Measurements from ENCODE around the gene YAP1. TPM values are rescaled to one million over a fixed set of nuclear protein-coding genes. Genes with fewer than 3 reads are reported as not detected.
A peak's percentile ranks its signal among the peaks of the same experiment; 100 is the strongest.

YAP1 gene
- 306 TPM for total RNA-seq (ENCODE audit: insufficient read depth, low replicate concordance)

DNA sequence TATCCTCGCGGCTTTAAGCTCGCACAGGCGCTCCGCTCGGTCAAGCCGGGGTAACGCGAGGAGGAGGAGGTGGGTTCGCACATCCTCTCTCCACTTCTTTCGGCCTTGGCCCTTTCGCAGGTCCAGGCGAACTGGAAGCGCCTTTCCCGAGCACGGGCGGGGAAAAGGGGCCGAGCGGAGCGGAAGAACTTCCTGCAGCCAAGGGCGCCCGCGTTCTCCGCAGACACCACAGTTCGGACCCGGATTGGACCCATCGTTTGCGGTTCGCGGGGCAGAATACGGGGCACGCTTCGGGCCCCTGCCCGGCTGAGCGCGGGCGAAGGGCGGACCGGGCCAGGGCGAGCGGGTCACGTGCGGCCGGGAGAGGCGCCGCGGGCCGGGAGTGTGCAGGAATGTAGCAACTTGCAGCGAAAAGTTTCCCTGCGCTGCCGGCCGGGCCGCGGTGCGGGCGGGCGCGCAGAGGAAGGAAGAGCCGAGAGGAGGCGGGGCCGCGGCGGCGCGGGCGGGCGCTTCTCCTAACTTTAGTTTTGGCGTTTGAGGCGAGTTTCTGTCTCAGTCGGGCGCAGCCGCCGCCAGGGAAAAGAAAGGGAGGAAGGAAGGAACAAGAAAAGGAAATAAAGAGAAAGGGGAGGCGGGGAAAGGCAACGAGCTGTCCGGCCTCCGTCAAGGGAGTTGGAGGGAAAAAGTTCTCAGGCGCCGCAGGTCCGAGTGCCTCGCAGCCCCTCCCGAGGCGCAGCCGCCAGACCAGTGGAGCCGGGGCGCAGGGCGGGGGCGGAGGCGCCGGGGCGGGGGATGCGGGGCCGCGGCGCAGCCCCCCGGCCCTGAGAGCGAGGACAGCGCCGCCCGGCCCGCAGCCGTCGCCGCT lies at the start of gene YAP1:
YAP1 (plus strand) TSS at position 552 of the 865 bp plus-strand sequence. CDS start 402 bp downstream, outside the sequence.
- DNase-seq (ENCODE audit: low spot score), result peak; percentile 95

DNA sequence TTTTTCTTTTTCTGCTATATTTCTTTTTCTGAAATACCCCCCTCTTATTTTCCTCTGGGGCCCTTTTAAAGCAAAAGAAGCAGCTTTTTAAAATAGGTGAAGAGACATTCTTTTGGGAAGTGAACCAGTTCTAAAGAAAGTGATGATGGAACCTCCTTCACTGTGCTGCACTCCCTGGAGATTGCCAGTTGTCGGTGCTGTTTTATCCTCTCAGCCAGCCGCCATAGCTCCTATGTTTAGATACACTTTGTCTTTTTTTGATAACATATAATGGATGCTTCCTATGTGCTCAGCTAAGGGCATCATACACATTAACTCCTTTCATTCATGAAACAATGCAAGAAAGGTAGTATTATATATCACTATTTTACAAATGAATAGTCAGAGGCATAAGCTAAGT lies 49.0 kb upstream of the YAP1 start:
- peak; percentile 30 for DNase-seq (ENCODE audit: low spot score)

DNA sequence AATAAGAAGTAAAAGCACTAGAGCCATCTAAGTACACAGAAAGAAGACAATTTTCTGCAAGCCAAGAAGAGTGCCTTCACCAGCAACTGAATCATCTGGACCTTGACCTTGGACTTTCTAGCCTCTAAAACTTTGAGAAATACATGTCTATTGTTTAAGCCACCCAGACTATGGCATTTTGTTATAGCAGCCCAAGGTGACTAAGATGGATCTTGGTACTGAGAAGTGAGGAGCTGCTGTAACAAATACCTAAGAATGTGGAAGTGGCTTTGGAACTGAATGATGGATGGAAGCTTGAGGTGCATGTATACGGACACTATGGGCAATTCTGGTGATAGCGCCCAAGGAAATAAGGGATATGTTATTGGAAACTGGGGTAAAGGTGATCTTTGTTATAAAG lies 48.1 kb upstream of the YAP1 start:
- DNase-seq (ENCODE audit: low spot score), result no peak

- DNase-seq (ENCODE audit: low spot score), result no peak
These were observed 45.9 kb upstream of the YAP1 start for GRCh38 chr11:102064316-102064715.

GRCh38 chr11:102070766-102071165 lies 39.5 kb upstream of the YAP1 start:
- no peak for DNase-seq (ENCODE audit: low spot score)

DNA sequence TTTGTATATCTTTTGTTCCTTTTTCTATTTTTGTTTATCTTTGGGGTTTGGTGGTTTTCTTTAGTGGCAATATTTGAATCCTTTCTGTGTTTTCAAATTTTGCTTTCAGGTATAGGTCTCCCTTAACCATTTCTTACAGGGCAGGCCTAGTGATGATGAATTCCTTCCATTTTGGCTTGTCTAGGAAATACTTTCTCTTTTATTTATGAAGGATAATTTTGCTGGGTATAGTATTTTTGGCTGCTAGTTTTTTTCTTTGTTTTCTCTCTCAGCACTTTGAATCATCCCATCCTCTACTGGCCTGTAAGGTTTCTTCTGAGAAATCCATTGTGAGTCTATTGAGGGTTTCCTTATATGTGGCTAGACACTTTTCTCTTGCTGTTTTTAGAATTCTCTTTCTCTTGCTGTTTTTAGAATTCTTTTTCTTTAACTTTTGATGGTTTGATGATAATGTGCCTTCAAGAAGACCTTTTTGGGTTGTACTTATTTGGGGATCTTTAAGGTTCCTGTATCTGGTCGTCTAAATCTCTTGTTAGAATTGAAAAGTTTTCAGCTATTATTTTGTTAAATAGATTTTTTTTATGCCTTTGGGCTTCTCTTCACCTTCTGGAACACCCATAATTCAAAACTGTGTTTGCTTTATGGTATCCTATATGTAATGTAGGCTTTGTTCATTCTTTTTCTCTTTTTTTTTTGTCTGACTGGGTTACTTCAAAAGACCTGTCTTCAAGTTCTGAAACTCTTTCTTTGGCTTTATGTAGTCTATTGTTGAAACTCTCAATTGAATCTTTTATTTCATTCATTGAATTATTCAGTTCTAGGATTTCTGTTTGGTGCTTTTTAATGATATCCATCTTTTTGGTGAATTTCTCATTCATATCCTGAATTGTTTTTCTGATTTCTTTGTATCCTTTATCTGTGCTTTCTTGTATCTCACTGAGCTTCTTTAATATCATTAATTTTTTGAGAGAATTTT lies 38.5 kb upstream of the YAP1 start:
- no peak for DNase-seq (ENCODE audit: low spot score)

GRCh38 chr11:102073253-102073652 lies 37.0 kb upstream of the YAP1 start:
- DNase-seq (ENCODE audit: low spot score), result no peak

DNA sequence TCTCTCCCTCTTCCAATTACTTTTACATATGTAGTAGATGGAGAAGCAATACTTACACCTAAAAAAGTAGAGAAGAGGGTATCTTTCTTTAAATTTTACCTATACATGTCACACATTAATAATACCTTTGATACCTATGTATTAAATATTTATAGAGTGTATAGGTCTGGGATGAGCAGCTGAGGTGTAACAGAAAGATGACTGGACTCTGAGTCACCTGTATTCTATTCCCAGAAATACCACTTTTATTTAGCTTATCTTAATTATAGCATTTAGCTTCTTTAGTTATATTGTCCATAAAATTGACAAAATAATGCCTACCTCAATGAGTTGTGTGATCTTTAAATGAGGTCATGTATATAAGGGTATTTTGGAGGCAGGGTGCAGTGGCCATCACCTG lies 30.6 kb upstream of the YAP1 start:
- no peak for DNase-seq (ENCODE audit: low spot score)

- DNase-seq (ENCODE audit: low spot score), result no peak
These were observed 28.9 kb upstream of the YAP1 start for GRCh38 chr11:102081313-102081712.

- DNase-seq (ENCODE audit: low spot score), result no peak
These were observed 24.2 kb upstream of the YAP1 start for GRCh38 chr11:102085864-102086551.

DNA sequence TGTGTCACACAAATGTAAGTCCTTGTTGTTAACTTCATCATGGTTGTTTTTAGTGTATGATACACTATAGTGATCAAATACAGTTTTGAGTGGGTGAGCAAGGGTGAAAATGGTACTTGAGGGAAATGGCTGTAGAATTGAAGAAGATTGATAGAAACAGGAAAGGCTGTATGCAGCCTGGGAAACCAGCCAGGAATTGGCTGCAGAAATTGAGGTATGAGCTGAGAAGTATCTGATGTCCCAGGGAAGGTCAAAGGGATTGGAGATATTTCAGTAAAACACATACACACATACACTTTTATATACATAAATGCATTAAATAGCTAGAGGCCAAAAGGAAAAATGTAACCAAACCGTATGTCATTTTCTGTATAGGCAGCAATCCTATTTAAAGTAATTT lies 13.1 kb upstream of the YAP1 start:
- no peak for DNase-seq (ENCODE audit: low spot score)

GRCh38 chr11:102099755-102100154 lies 10.5 kb upstream of the YAP1 start:
- no peak for DNase-seq (ENCODE audit: low spot score)

DNA sequence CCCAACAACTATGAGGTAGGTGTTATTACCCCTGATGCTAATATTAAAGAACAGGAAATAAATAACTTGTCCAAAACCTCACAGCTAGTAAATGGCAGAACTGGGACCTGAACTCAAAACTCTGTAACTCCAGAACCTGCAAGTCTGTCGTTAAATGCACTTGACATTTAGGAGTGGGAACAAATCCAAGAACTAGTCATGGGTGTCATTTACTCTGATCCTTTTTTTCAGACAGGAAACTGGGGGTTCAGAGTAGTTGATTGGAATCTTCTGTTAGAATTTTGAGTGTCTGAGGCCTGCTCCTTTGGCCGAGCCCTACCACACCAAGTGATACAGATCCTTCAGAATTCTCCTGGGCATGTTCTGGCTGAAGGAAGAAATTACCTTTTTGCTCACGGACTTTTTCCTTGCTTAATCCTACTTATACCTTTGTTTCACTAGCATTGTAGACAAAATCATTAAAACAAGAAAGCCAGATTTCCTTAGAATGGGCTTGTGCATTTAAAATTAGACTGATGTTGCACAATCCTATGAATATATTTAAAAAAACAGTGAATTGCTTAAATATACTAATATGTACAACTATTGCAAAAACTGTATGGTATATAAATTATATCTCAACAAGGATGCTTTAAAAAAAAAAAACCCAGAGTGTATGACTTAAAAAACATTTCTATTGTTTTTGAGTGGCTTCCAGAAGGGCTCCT lies 1.4 kb upstream of the YAP1 start:
- no peak for DNase-seq (ENCODE audit: low spot score)

- DNase-seq (ENCODE audit: low spot score), result no peak
These were observed 439 bp downstream of the YAP1 start for GRCh38 chr11:102110761-102111010.

DNA sequence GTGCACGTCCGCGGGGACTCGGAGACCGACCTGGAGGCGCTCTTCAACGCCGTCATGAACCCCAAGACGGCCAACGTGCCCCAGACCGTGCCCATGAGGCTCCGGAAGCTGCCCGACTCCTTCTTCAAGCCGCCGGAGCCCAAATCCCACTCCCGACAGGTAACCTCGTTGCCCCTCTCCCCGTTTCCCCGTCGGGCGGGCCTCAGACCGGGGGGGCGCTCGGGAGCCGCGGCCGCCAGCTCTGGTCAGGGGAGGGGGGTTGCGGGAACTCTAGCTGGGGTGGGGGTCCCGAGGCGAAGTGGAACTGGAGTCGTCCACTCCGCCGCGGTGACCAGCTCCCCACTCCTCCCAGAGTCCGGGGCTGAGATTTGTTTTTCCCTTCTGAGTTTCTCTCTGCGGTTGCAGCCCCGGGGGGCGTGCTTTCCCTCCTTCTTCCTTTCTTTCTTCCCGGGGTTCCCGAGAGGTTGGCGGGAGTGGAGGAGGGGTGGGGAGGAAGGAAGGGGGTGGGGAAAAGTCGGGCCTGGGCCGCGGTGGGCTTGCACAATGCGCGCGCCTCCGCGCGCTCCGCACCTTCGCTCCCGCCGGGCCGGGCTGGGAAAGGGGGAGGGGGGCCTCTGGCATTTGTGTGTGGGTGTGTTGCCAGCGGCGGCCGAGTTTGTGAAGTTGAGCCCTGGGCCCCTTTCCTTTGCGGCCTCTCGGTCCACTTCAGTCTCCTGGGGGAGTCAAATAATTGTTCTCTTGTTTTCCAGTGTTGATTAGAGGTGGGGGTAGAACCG lies 952 bp downstream of the YAP1 start:
- DNase-seq (ENCODE audit: low spot score), result peak; percentile 87

- peak; percentile 88 for DNase-seq (ENCODE audit: low spot score)
These were observed 1.7 kb downstream of the YAP1 start for GRCh38 chr11:102111787-102112508.

DNA sequence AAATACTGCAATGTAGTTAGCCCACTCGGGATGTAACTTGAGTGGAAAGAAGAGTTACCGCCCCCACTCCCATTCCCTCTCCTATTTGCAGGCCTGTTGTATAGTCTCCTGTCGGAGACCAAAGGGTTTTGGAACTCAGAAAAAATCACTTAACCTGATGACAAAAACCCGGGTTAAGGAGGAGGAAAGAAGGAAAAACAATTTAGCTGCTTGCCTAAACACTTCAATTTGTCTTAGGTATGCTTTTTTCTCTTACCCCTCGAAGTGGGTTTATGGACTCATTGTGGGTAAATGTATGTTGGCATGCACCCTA lies 2.2 kb downstream of the YAP1 start:
- peak; percentile 56 for DNase-seq (ENCODE audit: low spot score)

DNA sequence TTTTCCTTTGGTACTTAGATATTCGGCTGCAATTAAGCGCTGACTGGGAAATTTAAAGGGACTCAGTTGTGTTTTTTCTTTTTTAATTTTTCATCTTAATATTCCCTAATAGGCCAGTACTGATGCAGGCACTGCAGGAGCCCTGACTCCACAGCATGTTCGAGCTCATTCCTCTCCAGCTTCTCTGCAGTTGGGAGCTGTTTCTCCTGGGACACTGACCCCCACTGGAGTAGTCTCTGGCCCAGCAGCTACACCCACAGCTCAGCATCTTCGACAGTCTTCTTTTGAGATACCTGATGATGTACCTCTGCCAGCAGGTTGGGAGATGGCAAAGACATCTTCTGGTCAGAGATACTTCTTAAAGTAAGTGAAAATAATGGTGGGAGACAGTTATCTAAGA lies 3.8 kb downstream of the YAP1 start:
- no peak for DNase-seq (ENCODE audit: low spot score)

DNA sequence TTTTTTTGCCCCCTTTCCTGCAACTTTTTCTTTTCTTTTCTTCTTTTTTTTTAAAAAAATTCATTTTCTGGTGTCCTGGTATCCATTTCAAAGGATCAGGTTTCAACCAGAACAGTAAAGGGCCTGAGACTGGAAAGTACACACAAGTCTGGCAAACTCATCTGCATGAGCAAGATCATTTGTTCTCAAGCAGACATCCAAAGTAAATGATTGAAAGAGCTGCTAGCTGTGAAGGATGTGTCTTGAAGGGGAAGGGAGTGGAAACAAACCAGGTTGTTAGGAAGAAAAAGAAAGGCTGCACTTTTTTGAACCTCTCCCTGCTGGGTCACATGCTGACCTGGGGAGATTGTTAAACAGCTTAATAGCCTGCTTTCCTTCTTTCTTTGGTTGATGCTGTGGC lies 5.3 kb downstream of the YAP1 start:
- DNase-seq (ENCODE audit: low spot score), result peak; percentile 45
